ENCODE results near the gene MORC1.

GRCh38 chr3:108998436-108998835 lies 119.5 kb downstream of the MORC1 start:
- TF ChIP-seq, protein P1, sequence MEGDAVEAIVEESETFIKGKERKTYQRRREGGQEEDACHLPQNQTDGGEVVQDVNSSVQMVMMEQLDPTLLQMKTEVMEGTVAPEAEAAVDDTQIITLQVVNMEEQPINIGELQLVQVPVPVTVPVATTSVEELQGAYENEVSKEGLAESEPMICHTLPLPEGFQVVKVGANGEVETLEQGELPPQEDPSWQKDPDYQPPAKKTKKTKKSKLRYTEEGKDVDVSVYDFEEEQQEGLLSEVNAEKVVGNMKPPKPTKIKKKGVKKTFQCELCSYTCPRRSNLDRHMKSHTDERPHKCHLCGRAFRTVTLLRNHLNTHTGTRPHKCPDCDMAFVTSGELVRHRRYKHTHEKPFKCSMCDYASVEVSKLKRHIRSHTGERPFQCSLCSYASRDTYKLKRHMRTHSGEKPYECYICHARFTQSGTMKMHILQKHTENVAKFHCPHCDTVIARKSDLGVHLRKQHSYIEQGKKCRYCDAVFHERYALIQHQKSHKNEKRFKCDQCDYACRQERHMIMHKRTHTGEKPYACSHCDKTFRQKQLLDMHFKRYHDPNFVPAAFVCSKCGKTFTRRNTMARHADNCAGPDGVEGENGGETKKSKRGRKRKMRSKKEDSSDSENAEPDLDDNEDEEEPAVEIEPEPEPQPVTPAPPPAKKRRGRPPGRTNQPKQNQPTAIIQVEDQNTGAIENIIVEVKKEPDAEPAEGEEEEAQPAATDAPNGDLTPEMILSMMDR (IDR thresholded peaks at IDR 0.05): no peak
- TF ChIP-seq ZFX (IDR thresholded peaks at IDR 0.05; ENCODE audit: borderline replicate concordance): no peak

Data from 22Rv1 (cell line).